ENCODE results near the gene MAML3. TPM values are rescaled to one million over a fixed set of nuclear protein-coding genes. Genes with fewer than 3 reads are reported as not detected.

The MAML3 gene
- total RNA-seq, 1 donor from 2014 or later = 0.79 TPM

GRCh38 chr4:140116442-140117104 is 37.4 kb downstream of the MAML3 start:
- H3K4me3 ChIP-seq (ENCODE audit: low read depth, low read length) = no peak overlapping the region
- FAIRE-seq = peak; percentile 36
- H3K27me3 ChIP-seq (ENCODE audit: control insufficient read depth, insufficient read depth, low read length) = no peaks in the 10 kb centered on the region
- H3K36me3 ChIP-seq (ENCODE audit: control insufficient read depth, insufficient read depth, low read length) = no peaks in the 10 kb centered on the region
- peak; percentile 78 for DNase-seq (ENCODE audit: low read depth)
- no peak for TF ChIP-seq CTCF (IDR thresholded peaks at IDR 0.05; ENCODE audit: insufficient read depth, low read length, severe bottlenecking)

- Histone ChIP-seq H3K4me3 (ENCODE audit: low read depth, low read length) (no peak overlapping the region), H3K36me3 (ENCODE audit: control insufficient read depth, insufficient read depth, low read length) (no peaks in the 10 kb centered on the region), H3K27me3 (ENCODE audit: control insufficient read depth, insufficient read depth, low read length) (no peaks in the 10 kb centered on the region)
- no peak for DNase-seq (ENCODE audit: low read depth)
- FAIRE-seq = no peak
- no peak for TF ChIP-seq CTCF (IDR thresholded peaks at IDR 0.05; ENCODE audit: insufficient read depth, low read length, severe bottlenecking)
Measured at GRCh38 chr4:140115140-140115539, 38.8 kb downstream of the MAML3 start.

- no peak for DNase-seq (ENCODE audit: low read depth)
- FAIRE-seq = no peak
- Histone ChIP-seq H3K36me3 (ENCODE audit: control insufficient read depth, insufficient read depth, low read length) (no peaks in the 10 kb centered on the region), H3K4me3 (ENCODE audit: low read depth, low read length) (no peak overlapping the region), H3K27me3 (ENCODE audit: control insufficient read depth, insufficient read depth, low read length) (no peaks in the 10 kb centered on the region)
- TF ChIP-seq CTCF (IDR thresholded peaks at IDR 0.05; ENCODE audit: insufficient read depth, low read length, severe bottlenecking) = no peak
Measured at GRCh38 chr4:140113653-140114052, 40.3 kb downstream of the MAML3 start.

- no peak overlapping the region for H3K4me3 ChIP-seq (ENCODE audit: low read depth, low read length)
- TF ChIP-seq CTCF (IDR thresholded peaks at IDR 0.05; ENCODE audit: insufficient read depth, low read length, severe bottlenecking) = no peak
- DNase-seq (ENCODE audit: low read depth) = no peak
- H3K27me3 ChIP-seq (ENCODE audit: control insufficient read depth, insufficient read depth, low read length) = no peaks in the 10 kb centered on the region
- no peaks in the 10 kb centered on the region for H3K36me3 ChIP-seq (ENCODE audit: control insufficient read depth, insufficient read depth, low read length)
- no peak for FAIRE-seq
Measured at GRCh38 chr4:140112576-140112975, 41.4 kb downstream of the MAML3 start.

GRCh38 chr4:140111256-140111655 is 42.7 kb downstream of the MAML3 start:
- TF ChIP-seq CTCF (IDR thresholded peaks at IDR 0.05; ENCODE audit: insufficient read depth, low read length, severe bottlenecking) = no peak
- no peaks in the 10 kb centered on the region for H3K36me3 ChIP-seq (ENCODE audit: control insufficient read depth, insufficient read depth, low read length)
- FAIRE-seq (no peak), DNase-seq (ENCODE audit: low read depth) (no peak)
- H3K4me3 ChIP-seq (ENCODE audit: low read depth, low read length) = no peak overlapping the region
- no peaks in the 10 kb centered on the region for H3K27me3 ChIP-seq (ENCODE audit: control insufficient read depth, insufficient read depth, low read length)

All from bronchial epithelial cell (primary cell).